ENCODE results near the gene ROBO1.
"Not testable (repeated sequence)": the region's sequence is repeated elsewhere in the genome, so short reads cannot be mapped to it uniquely, and the experiment has no call there.

Gene ROBO1

DNA sequence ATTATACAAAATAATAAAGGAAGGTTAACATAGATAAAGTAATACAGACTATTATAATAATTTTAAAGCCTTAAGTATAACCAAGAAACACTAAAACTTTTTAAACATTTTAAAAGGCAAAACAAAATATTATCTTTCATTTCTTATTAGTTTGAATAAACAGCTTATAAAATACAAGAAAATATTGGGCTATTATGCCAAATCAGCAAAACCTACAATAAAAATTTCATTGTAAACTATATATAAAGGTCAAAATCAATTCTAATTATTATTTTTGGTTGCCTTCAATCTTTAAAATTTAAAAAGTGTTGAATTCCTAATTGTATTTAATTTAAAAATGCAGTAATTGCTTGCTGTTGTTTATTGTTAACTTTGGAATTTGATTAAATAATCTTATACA, 430.0 kb downstream of the ROBO1 start:
- no peak overlapping the region for H3K9ac ChIP-seq (ENCODE audit: low read length)
- no peaks in the 10 kb centered on the region for H3K27me3 ChIP-seq (replicated peaks; ENCODE audit: insufficient read depth, low read length)
- H3K27ac ChIP-seq (ENCODE audit: low read length): no peak overlapping the region
- H3K4me1 ChIP-seq (ENCODE audit: low read length): no peaks in the 10 kb centered on the region
- no peak overlapping the region for H3K4me3 ChIP-seq (ENCODE audit: low read length)
- TF ChIP-seq EZH2phosphoT487 (IDR thresholded peaks at IDR 0.05; ENCODE audit: low read length): no peak
- TF ChIP-seq, protein P1, sequence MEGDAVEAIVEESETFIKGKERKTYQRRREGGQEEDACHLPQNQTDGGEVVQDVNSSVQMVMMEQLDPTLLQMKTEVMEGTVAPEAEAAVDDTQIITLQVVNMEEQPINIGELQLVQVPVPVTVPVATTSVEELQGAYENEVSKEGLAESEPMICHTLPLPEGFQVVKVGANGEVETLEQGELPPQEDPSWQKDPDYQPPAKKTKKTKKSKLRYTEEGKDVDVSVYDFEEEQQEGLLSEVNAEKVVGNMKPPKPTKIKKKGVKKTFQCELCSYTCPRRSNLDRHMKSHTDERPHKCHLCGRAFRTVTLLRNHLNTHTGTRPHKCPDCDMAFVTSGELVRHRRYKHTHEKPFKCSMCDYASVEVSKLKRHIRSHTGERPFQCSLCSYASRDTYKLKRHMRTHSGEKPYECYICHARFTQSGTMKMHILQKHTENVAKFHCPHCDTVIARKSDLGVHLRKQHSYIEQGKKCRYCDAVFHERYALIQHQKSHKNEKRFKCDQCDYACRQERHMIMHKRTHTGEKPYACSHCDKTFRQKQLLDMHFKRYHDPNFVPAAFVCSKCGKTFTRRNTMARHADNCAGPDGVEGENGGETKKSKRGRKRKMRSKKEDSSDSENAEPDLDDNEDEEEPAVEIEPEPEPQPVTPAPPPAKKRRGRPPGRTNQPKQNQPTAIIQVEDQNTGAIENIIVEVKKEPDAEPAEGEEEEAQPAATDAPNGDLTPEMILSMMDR (IDR thresholded peaks at IDR 0.05; ENCODE audit: low read length): no peak
- no peak for TF ChIP-seq EZH2 (optimal IDR thresholded peaks at IDR 0.05; ENCODE audit: low read depth, low read length)
- H2AFZ ChIP-seq (ENCODE audit: low read length): no peak overlapping the region
- H3K9me3 ChIP-seq (replicated peaks; ENCODE audit: insufficient read depth, low read length): no peaks in the 10 kb centered on the region; the same call in 1 of the 2 replicates
- no peaks in the 10 kb centered on the region for H3K79me2 ChIP-seq (ENCODE audit: low read length)
- no peaks in the 10 kb centered on the region for H3K36me3 ChIP-seq (replicated peaks; ENCODE audit: insufficient read depth, low read length)
- H3K9me2 ChIP-seq (replicated peaks; ENCODE audit: insufficient read depth, low read length): no peaks in the 10 kb centered on the region
- no peaks in the 10 kb centered on the region for H3F3A ChIP-seq (ENCODE audit: insufficient read depth, low read length)
- no peaks in the 10 kb centered on the region for H4K20me1 ChIP-seq (ENCODE audit: insufficient read depth, low read length)
- H3K4me2 ChIP-seq (ENCODE audit: low read depth, low read length): no peak overlapping the region
- DNase-seq: no peak

DNA sequence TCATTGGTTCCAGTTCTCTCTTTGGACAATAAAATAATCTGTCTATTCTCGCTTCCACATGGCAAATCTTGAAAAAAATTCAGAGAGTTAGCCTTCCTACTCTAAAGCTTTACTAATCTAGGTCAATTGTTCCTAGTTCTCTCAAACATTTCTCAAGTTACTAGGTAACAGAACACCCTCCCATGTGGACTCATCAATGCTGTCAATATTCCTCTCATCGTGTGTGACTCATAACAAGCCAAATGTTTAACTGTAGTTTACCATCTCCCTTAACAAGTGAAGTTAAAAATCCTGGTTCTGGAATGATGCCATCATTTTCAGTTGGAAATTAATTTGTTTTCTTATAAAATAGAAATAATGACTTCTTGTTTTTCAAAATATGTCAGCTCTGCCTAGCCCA, 438.6 kb downstream of the ROBO1 start:
- H3K4me2 ChIP-seq (ENCODE audit: low read depth, low read length): no peak overlapping the region
- H3K27me3 ChIP-seq (replicated peaks; ENCODE audit: insufficient read depth, low read length): no peaks in the 10 kb centered on the region
- DNase-seq: no peak
- no peaks in the 10 kb centered on the region for H4K20me1 ChIP-seq (ENCODE audit: insufficient read depth, low read length)
- no peaks in the 10 kb centered on the region for H3K4me1 ChIP-seq (ENCODE audit: low read length)
- H3K27ac ChIP-seq (ENCODE audit: low read length): no peak overlapping the region
- no peaks in the 10 kb centered on the region for H3F3A ChIP-seq (ENCODE audit: insufficient read depth, low read length)
- no peak for TF ChIP-seq EZH2 (optimal IDR thresholded peaks at IDR 0.05; ENCODE audit: low read depth, low read length)
- TF ChIP-seq EZH2phosphoT487 (IDR thresholded peaks at IDR 0.05; ENCODE audit: low read length): no peak
- TF ChIP-seq, protein P1 (IDR thresholded peaks at IDR 0.05; ENCODE audit: low read length): no peak
- H3K9ac ChIP-seq (ENCODE audit: low read length): no peak overlapping the region
- H2AFZ ChIP-seq (ENCODE audit: low read length): no peak overlapping the region
- no peaks in the 10 kb centered on the region for H3K79me2 ChIP-seq (ENCODE audit: low read length)
- no peak overlapping the region for H3K4me3 ChIP-seq (ENCODE audit: low read length)
- no peaks in the 10 kb centered on the region for H3K9me2 ChIP-seq (replicated peaks; ENCODE audit: insufficient read depth, low read length)
- no peaks in the 10 kb centered on the region for H3K36me3 ChIP-seq (replicated peaks; ENCODE audit: insufficient read depth, low read length)
- no peaks in the 10 kb centered on the region for H3K9me3 ChIP-seq (replicated peaks; ENCODE audit: insufficient read depth, low read length)

DNA sequence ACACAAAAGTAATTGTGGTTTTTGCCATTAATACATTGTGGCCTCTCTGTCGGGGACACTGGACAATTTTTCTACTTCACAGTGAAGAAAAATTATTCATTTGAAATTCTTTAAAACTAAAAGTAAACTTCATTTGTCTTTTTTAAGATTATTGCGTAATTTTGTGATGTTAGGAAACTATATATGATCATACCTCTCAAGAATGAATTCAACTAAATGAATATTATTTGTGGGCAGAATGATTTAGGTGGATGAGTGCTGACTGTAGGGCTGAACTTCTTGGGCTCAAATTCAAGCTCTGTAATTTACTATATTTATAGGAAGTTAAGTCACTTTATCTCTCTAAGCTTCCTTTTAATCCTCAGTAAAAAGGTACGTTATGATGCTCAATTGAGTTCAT, 441.2 kb downstream of the ROBO1 start:
- no peaks in the 10 kb centered on the region for H3K27me3 ChIP-seq (replicated peaks; ENCODE audit: insufficient read depth, low read length)
- H3K4me2 ChIP-seq (ENCODE audit: low read depth, low read length): no peak overlapping the region
- H3K79me2 ChIP-seq (ENCODE audit: low read length): no peaks in the 10 kb centered on the region
- H3K9me3 ChIP-seq (replicated peaks; ENCODE audit: insufficient read depth, low read length): no peaks in the 10 kb centered on the region
- no peak for TF ChIP-seq EZH2phosphoT487 (IDR thresholded peaks at IDR 0.05; ENCODE audit: low read length)
- TF ChIP-seq, protein P1 (IDR thresholded peaks at IDR 0.05; ENCODE audit: low read length): no peak
- no peak for TF ChIP-seq EZH2 (optimal IDR thresholded peaks at IDR 0.05; ENCODE audit: low read depth, low read length)
- DNase-seq: no peak
- H3K36me3 ChIP-seq (replicated peaks; ENCODE audit: insufficient read depth, low read length): no peaks in the 10 kb centered on the region
- no peak overlapping the region for H3K4me3 ChIP-seq (ENCODE audit: low read length)
- H4K20me1 ChIP-seq (ENCODE audit: insufficient read depth, low read length): no peaks in the 10 kb centered on the region
- H3F3A ChIP-seq (ENCODE audit: insufficient read depth, low read length): no peaks in the 10 kb centered on the region
- no peaks in the 10 kb centered on the region for H3K4me1 ChIP-seq (ENCODE audit: low read length)
- H3K27ac ChIP-seq (ENCODE audit: low read length): no peak overlapping the region
- no peak overlapping the region for H3K9ac ChIP-seq (ENCODE audit: low read length)
- H2AFZ ChIP-seq (ENCODE audit: low read length): no peak overlapping the region
- H3K9me2 ChIP-seq (replicated peaks; ENCODE audit: insufficient read depth, low read length): no peaks in the 10 kb centered on the region

DNA sequence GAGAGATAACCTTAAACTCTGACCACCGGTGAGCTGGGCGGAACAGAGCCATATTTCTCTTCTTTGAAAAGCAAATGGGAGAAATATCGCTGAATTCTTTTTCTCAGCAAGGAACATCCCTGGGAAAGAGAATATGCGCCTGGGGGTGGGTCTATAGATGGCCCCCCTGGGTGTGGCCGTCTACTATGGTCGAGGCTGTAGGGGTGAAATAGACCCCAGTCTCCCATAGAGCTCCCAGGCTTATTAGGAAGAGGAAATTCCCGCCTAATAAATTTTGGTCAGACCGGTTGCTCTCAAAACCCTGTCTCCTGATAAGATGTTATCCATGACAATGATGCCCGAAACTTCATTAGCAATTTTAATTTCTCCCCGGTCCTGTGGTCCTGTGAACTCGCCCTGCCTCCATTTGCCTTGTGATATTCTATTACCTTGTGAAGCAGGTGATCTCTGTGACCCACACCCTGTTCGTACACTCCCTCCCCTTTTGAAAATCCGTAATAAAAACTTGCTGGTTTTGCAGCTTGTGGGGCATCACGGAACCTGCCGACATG, 441.9 kb downstream of the ROBO1 start:
- H3K36me3 ChIP-seq (replicated peaks; ENCODE audit: insufficient read depth, low read length); H2AFZ ChIP-seq (ENCODE audit: low read length); H3K9ac ChIP-seq (ENCODE audit: low read length); H3K27ac ChIP-seq (ENCODE audit: low read length); H4K20me1 ChIP-seq (ENCODE audit: insufficient read depth, low read length); H3K9me3 ChIP-seq (replicated peaks; ENCODE audit: insufficient read depth, low read length); H3K79me2 ChIP-seq (ENCODE audit: low read length); H3K4me2 ChIP-seq (ENCODE audit: low read depth, low read length); H3F3A ChIP-seq (ENCODE audit: insufficient read depth, low read length); H3K4me1 ChIP-seq (ENCODE audit: low read length); DNase-seq; H3K4me3 ChIP-seq (ENCODE audit: low read length); H3K27me3 ChIP-seq (replicated peaks; ENCODE audit: insufficient read depth, low read length); H3K9me2 ChIP-seq (replicated peaks; ENCODE audit: insufficient read depth, low read length): not testable (repeated sequence)

Data from MM.1S (cell line).